ENCODE data around the gene C4orf50.

GRCh38 chr4:5889002-5889696 is 129.1 kb downstream of the C4orf50 start:
- no peak for TF ChIP-seq POLR2A (IDR thresholded peaks at IDR 0.05; ENCODE audit: low read length)
- no peak for TF ChIP-seq GATA1 (IDR thresholded peaks at IDR 0.05; ENCODE audit: low read depth, low read length)

Measured in erythroblast (primary cell).